Hepatocyte (in vitro differentiated cells): Measurements from ENCODE around the gene YWHAQ. TPM values are rescaled to one million over a fixed set of nuclear protein-coding genes. Genes with fewer than 3 reads are reported as not detected.
"Not testable (repeated sequence)": the region's sequence is repeated elsewhere in the genome, so short reads cannot be mapped to it uniquely, and the experiment has no call there.

Experiments used
- DNase-seq: peaks from one replicate; pipeline ENCODE4 v3.0.0-alpha.2; 2016; ENCODE audit warnings: low spot score
- H2AFZ ChIP-seq: fragments of 200-600 bp; sonication (generic); 2 replicates; pipeline ENCODE4 v1.6.0; 2016; ENCODE audit warnings: antibody characterized with exemption, mild to moderate bottlenecking
- H3K27ac ChIP-seq: fragments of 200-600 bp; sonication (generic); 2 replicates; pipeline ENCODE4 v1.5.1; 2016; ENCODE audit warnings: mild to moderate bottlenecking
- H3K27me3 ChIP-seq: fragments of 200-600 bp; sonication (generic); 2 replicates; pipeline ENCODE4 v1.6.1; 2016
- H3K36me3 ChIP-seq: fragments of 200-600 bp; sonication (generic); replicated peaks from 2 replicates; pipeline ENCODE4 v1.5.1; 2016; ENCODE audit warnings: low read depth; ENCODE audit not compliant: insufficient read depth
- H3K4me1 ChIP-seq: fragments of 200-600 bp; sonication (generic); 2 replicates; pipeline ENCODE4 v1.5.1; 2016; ENCODE audit warnings: mild to moderate bottlenecking, moderate library complexity; ENCODE audit not compliant: insufficient read depth
- H3K4me2 ChIP-seq: fragments of 200-600 bp; sonication (generic); 2 replicates; pipeline ENCODE4 v1.6.0; 2016
- H3K4me3 ChIP-seq: fragments of 200-600 bp; sonication (generic); 2 replicates; pipeline ENCODE4 v1.5.1; 2016; ENCODE audit warnings: mild to moderate bottlenecking
- H3K79me2 ChIP-seq: fragments of 200-600 bp; sonication (generic); 2 replicates; pipeline ENCODE4 v1.6.0; 2017; ENCODE audit warnings: mild to moderate bottlenecking
- H3K9me2 ChIP-seq: fragments of 200-600 bp; sonication (generic); replicated peaks from 2 replicates; pipeline ENCODE4 v1.6.0; 2017; ENCODE audit warnings: mild to moderate bottlenecking; ENCODE audit not compliant: insufficient read depth
- H3K9me3 ChIP-seq: fragments of 200-600 bp; sonication (generic); 2 replicates; pipeline ENCODE4 v1.5.1; 2016; ENCODE audit warnings: low read depth, mild to moderate bottlenecking
- H4K20me1 ChIP-seq: fragments of 200-600 bp; sonication (generic); 2 replicates; pipeline ENCODE4 v1.6.0; 2016; ENCODE audit warnings: mild to moderate bottlenecking; ENCODE audit not compliant: insufficient read depth, poor library complexity, severe bottlenecking
- CTCF ChIP-seq: fragments of 200-600 bp; sonication (generic); IDR thresholded peaks from 2 replicates; pipeline ENCODE4 v1.5.1; 2016; ENCODE audit warnings: antibody characterized with exemption, mild to moderate bottlenecking; ENCODE audit not compliant: poor library complexity
- EZH2 ChIP-seq: fragments of 200-600 bp; sonication (generic); IDR thresholded peaks from 2 replicates; pipeline ENCODE4 v1.6.1; 2016; ENCODE audit warnings: antibody characterized with exemption, mild to moderate bottlenecking, borderline replicate concordance
- EZH2phosphoT487 ChIP-seq: fragments of 200-600 bp; sonication (generic); IDR thresholded peaks from one replicate; pipeline ENCODE4 v1.6.1; 2018; ENCODE audit warnings: antibody characterized with exemption, mild to moderate bottlenecking, low read depth, moderate library complexity; ENCODE audit not compliant: unreplicated experiment, severe bottlenecking
- WGBS: methylation state at CpG from one replicate; pipeline ENCODE4 v1.1.6; 2016; ENCODE audit warnings: low lambda C conversion rate; ENCODE audit errors: missing lambda C conversion rate; 5-methylcytosine and 5-hydroxymethylcytosine counted together
- polyA plus RNA-seq: library from polyadenylated mRNA; unstranded; fragments of >200 nt; fragmentation: Nextera tagmentation; extraction: Ambion mirVana; gene quantifications from 2 replicates; pipeline ENCODE4 v1.2.1, GENCODE V29; 2016
- total RNA-seq: library from RNA; depleted of rRNA; stranded (reverse); fragments of >200 nt; gene quantifications from 2 replicates; pipeline ENCODE4 v1.2.3, GENCODE V29; 2014

The YWHAQ gene
- total and polyA plus RNA-seq, 2 experiments from 2014 or later, result 327 to 361 TPM

DNA sequence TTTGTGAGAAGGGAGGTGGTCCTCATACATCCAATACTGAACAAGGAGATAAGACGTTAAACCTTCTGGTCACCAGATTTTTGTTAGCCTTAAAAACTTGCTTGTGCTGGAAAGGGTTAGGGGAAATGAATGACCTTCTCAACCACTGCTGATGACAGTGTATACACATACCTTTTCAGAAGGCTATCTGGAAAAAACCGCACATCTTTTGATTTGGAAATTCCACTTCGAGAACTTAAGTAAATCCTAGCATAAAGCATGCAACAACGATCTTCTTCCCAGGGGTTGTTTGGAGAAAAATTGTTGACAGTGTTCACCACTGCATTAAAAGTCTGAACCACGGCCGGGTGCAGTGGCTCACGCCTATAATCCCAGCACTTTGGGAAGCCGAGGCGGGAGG, 7.6 kb downstream of the YWHAQ start:
- no peak overlapping the region for H3K27ac ChIP-seq
- no peak overlapping the region for H3K4me3 ChIP-seq
- H2AFZ ChIP-seq, result no peak overlapping the region
- no peak for DNase-seq
- WGBS, result 86% methylated on average over 9 of the region's 9 CpGs
- no peaks in the 10 kb centered on the region for H3K9me2 ChIP-seq
- H3K4me1 ChIP-seq, result peaks cover 26% of the 10 kb centered on the region
- peaks cover 100% of the 10 kb centered on the region for H4K20me1 ChIP-seq
- peaks cover 100% of the 10 kb centered on the region for H3K79me2 ChIP-seq
- H3K4me2 ChIP-seq, result no peak overlapping the region
- H3K36me3 ChIP-seq, result no peaks in the 10 kb centered on the region
- H3K27me3 ChIP-seq, result no peaks in the 10 kb centered on the region
- no peaks in the 10 kb centered on the region for H3K9me3 ChIP-seq
- TF ChIP-seq CTCF, result no peak
- TF ChIP-seq EZH2phosphoT487, result no peak
- no peak for TF ChIP-seq EZH2

GRCh38 chr2:9621655-9622054, 9.1 kb downstream of the YWHAQ start:
- H3K4me1 ChIP-seq, result peaks cover 14% of the 10 kb centered on the region
- H2AFZ ChIP-seq, DNase-seq, H3K27ac ChIP-seq, H3K36me3 ChIP-seq, H3K9me3 ChIP-seq, H3K4me2 ChIP-seq, H3K27me3 ChIP-seq, H3K4me3 ChIP-seq, H3K9me2 ChIP-seq: not testable (repeated sequence)
- H3K79me2 ChIP-seq, result peaks cover 100% of the 10 kb centered on the region
- 98% methylated on average over 6 of the region's 6 CpGs for WGBS
- peaks cover 99% of the 10 kb centered on the region for H4K20me1 ChIP-seq

GRCh38 chr2:9618410-9618809, 12.4 kb downstream of the YWHAQ start:
- Histone ChIP-seq H3K79me2 (peaks cover 100% of the 10 kb centered on the region), H3K9me3 (no peaks in the 10 kb centered on the region), H3K4me3 (no peak overlapping the region), H3K4me1 (peaks cover 18% of the 10 kb centered on the region), H3K27me3 (no peaks in the 10 kb centered on the region), H4K20me1 (peaks cover 99% of the 10 kb centered on the region), H3K27ac (peak overlapping the region; percentile 1), H3K4me2 (no peak overlapping the region), H3K36me3 (no peaks in the 10 kb centered on the region), H2AFZ (no peak overlapping the region), H3K9me2 (no peaks in the 10 kb centered on the region)
- TF ChIP-seq EZH2 (no peak), EZH2phosphoT487 (no peak), CTCF (no peak)
- WGBS, result 74% methylated on average over 4 of the region's 4 CpGs
- DNase-seq, result no peak

DNA sequence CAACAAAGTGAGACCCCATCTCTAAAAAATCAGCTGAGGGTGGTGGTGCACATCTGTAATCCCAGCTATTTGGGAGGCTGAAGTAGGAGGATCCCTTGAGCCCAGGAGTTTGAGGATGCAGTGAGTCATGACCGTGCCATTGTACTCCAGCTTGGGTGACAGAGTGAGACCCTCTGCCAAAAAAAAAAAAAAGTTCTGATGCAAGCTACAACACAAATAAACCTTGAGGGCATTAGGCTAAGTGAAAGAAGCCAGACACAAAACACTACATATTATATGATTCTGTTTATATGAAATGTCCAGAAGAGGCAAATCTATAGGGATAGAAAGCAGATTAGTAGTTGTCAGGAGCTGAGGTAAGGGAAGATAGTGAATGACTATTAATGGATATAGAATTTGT, 13.0 kb downstream of the YWHAQ start:
- Histone ChIP-seq H3K36me3 (no peaks in the 10 kb centered on the region), H2AFZ (no peak overlapping the region), H3K27me3 (no peaks in the 10 kb centered on the region), H3K4me3 (no peak overlapping the region), H3K4me2 (no peak overlapping the region), H3K79me2 (peaks cover 100% of the 10 kb centered on the region), H3K4me1 (peaks cover 18% of the 10 kb centered on the region), H3K9me2 (no peaks in the 10 kb centered on the region), H3K9me3 (no peaks in the 10 kb centered on the region), H3K27ac (no peak overlapping the region), H4K20me1 (peaks cover 99% of the 10 kb centered on the region)
- no peak for TF ChIP-seq EZH2phosphoT487
- no peak for TF ChIP-seq EZH2
- TF ChIP-seq CTCF, result no peak
- no peak for DNase-seq
- 78% methylated on average over 1 of the region's 1 CpG for WGBS
